Measurements from ENCODE around the gene KIF25. TPM values are rescaled to one million over a fixed set of nuclear protein-coding genes. Genes with fewer than 3 reads are reported as not detected.

Gene KIF25
- total RNA-seq, 1 experiment from 2014 or later, result 0.39 TPM

GRCh38 chr6:168012431-168013249 lies 15.2 kb downstream of the KIF25 start:
- no peak for DNase-seq (ENCODE audit: low spot score)
- TF ChIP-seq EZH2 (IDR thresholded peaks at IDR 0.05; ENCODE audit: borderline replicate concordance, low read depth, low read length, poor library complexity, severe bottlenecking), result no peak
- TF ChIP-seq CTCF (conservative IDR thresholded peaks at IDR 0.05; ENCODE audit: low read depth, low read length), result no peak
- Histone ChIP-seq H3K36me3 (ENCODE audit: insufficient read depth, low read length, poor library complexity, severe bottlenecking) (no peaks in the 10 kb centered on the region), H3K4me1 (ENCODE audit: insufficient read depth, low read length, poor library complexity, severe bottlenecking) (no peaks in the 10 kb centered on the region), H3K27me3 (replicated peaks; ENCODE audit: insufficient read depth, low read depth, low read length, poor library complexity) (no peaks in the 10 kb centered on the region), H3K4me3 (ENCODE audit: low read depth, low read length, poor library complexity, severe bottlenecking) (no peak overlapping the region), H3K27ac (ENCODE audit: low read depth, low read length, poor library complexity, severe bottlenecking) (no peak overlapping the region), H3K9me3 (ENCODE audit: low read depth, low read length, poor library complexity, severe bottlenecking) (peaks cover 23% of the 10 kb centered on the region)
- ChIA-PET POLR2A (ENCODE audit: low non-redundant PET) (no interaction called here), CTCF (no interaction called here)
- no TSS peak for BruUV-seq (replicated peaks)
- intact Hi-C loops (cut with micrococcal nuclease; ENCODE audit: unreplicated experiment), result no loop called here

- TF ChIP-seq CTCF (conservative IDR thresholded peaks at IDR 0.05; ENCODE audit: low read depth, low read length) (no peak), EZH2 (IDR thresholded peaks at IDR 0.05; ENCODE audit: borderline replicate concordance, low read depth, low read length, poor library complexity, severe bottlenecking) (no peak)
- H3K4me3 ChIP-seq (ENCODE audit: low read depth, low read length, poor library complexity, severe bottlenecking), result no peak overlapping the region
- no peaks in the 10 kb centered on the region for H3K36me3 ChIP-seq (ENCODE audit: insufficient read depth, low read length, poor library complexity, severe bottlenecking)
- peaks cover 23% of the 10 kb centered on the region for H3K9me3 ChIP-seq (ENCODE audit: low read depth, low read length, poor library complexity, severe bottlenecking)
- no peaks in the 10 kb centered on the region for H3K27me3 ChIP-seq (replicated peaks; ENCODE audit: insufficient read depth, low read depth, low read length, poor library complexity)
- CTCF ChIA-PET, result no interaction called here
- no peaks in the 10 kb centered on the region for H3K4me1 ChIP-seq (ENCODE audit: insufficient read depth, low read length, poor library complexity, severe bottlenecking)
- H3K27ac ChIP-seq (ENCODE audit: low read depth, low read length, poor library complexity, severe bottlenecking), result no peak overlapping the region
- intact Hi-C loops (cut with micrococcal nuclease; ENCODE audit: unreplicated experiment), result no loop called here
- no TSS peak for BruUV-seq (replicated peaks)
- POLR2A ChIA-PET (ENCODE audit: low non-redundant PET), result no interaction called here
- DNase-seq (ENCODE audit: low spot score), result no peak
These were observed 15.9 kb downstream of the KIF25 start for GRCh38 chr6:168013250-168013915.

DNA sequence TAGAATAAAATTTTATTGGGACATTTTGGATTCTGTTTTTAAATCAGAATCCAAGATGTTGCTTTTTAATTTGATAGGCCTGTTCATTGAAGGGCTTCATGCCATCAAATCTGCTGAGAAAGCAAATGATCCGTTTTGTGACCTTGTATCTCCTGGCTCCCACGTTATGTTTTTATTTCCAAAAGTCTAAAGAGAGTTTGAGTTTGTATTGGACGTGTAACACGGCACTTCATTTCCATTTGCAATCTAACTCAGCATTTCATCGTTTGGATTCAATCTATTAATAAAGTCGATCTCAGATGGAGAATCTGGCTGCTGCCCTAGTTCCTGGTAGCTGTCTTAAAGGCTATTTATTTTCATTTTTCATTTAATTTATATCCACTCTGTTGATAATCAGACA lies 17.0 kb downstream of the KIF25 start:
- intact Hi-C loops (cut with micrococcal nuclease; ENCODE audit: unreplicated experiment), result no loop called here
- POLR2A ChIA-PET (ENCODE audit: low non-redundant PET), result no interaction called here

More for the DNA sequence above, 17.0 kb downstream of the KIF25 start:
- H3K4me3 ChIP-seq (ENCODE audit: low read depth, low read length, poor library complexity, severe bottlenecking), result no peak overlapping the region
- H3K4me1 ChIP-seq (ENCODE audit: insufficient read depth, low read length, poor library complexity, severe bottlenecking), result no peaks in the 10 kb centered on the region
- no peak for TF ChIP-seq EZH2 (IDR thresholded peaks at IDR 0.05; ENCODE audit: borderline replicate concordance, low read depth, low read length, poor library complexity, severe bottlenecking)
- TF ChIP-seq CTCF (conservative IDR thresholded peaks at IDR 0.05; ENCODE audit: low read depth, low read length), result no peak
- no peaks in the 10 kb centered on the region for H3K27me3 ChIP-seq (replicated peaks; ENCODE audit: insufficient read depth, low read depth, low read length, poor library complexity)
- BruUV-seq (replicated peaks), result no TSS peak
- H3K36me3 ChIP-seq (ENCODE audit: insufficient read depth, low read length, poor library complexity, severe bottlenecking), result no peaks in the 10 kb centered on the region
- H3K27ac ChIP-seq (ENCODE audit: low read depth, low read length, poor library complexity, severe bottlenecking), result no peak overlapping the region
- peaks cover 23% of the 10 kb centered on the region for H3K9me3 ChIP-seq (ENCODE audit: low read depth, low read length, poor library complexity, severe bottlenecking)
- DNase-seq (ENCODE audit: low spot score), result no peak
- CTCF ChIA-PET, result no interaction called here
